Measurements from ENCODE around the gene SARS1.
A peak's percentile ranks its signal among the peaks of the same experiment; 100 is the strongest.
"Not testable (repeated sequence)": the region's sequence is repeated elsewhere in the genome, so short reads cannot be mapped to it uniquely, and the experiment has no call there.

The SARS1 gene, protein sequence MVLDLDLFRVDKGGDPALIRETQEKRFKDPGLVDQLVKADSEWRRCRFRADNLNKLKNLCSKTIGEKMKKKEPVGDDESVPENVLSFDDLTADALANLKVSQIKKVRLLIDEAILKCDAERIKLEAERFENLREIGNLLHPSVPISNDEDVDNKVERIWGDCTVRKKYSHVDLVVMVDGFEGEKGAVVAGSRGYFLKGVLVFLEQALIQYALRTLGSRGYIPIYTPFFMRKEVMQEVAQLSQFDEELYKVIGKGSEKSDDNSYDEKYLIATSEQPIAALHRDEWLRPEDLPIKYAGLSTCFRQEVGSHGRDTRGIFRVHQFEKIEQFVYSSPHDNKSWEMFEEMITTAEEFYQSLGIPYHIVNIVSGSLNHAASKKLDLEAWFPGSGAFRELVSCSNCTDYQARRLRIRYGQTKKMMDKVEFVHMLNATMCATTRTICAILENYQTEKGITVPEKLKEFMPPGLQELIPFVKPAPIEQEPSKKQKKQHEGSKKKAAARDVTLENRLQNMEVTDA

GRCh38 chr1:109213824-109214693 is at the start of gene SARS1:
Gene SARS1 (plus strand): TSS chr1:109213918. CDS start chr1:109213993, 75 bp downstream.
- DNase-seq = peak; percentile 36 to 96 (median 85)

DNA sequence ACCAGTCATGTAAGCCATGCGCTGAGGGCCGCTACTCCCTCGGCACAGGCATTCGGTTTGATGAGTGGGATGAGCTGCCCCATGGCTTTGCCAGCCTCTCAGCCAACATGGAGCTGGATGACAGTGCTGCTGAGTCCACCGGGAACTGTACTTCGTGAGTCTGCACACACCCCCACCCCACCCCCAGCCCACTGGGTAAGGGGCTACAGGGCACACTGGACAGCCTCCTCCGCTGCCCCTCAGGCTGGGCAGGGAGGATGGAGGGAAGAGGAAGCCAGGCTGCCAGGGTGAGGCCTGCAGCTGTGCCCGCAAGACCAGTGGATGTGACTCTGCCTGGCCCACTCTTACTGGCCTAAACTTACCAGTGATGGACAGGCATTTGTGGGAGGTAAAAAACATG is 49.2 kb upstream of the SARS1 start:
- DNase-seq = no peak

GRCh38 chr1:109167001-109167506 is 46.7 kb upstream of the SARS1 start:
- DNase-seq = no peak

GRCh38 chr1:109170035-109170764 is 43.5 kb upstream of the SARS1 start:
- no peak for DNase-seq

DNA sequence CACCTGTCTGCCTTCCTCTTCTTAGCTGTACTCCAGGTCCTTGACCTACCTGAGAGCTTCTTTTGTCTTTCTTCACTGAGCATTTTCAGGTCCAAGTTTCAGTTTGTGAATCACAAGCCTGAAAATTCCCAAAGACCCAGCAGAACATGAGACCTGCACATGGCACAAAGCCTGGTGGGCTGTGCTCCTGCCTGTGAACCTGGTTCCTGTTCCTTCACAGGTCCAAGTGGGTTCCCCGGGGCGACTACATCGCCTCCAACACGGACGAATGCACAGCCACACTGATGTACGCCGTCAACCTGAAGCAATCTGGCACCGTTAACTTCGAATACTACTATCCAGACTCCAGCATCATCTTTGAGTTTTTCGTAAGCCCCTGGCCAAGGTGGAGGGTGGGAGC is 42.1 kb upstream of the SARS1 start:
- DNase-seq = no peak

GRCh38 chr1:109176349-109176748 is 37.4 kb upstream of the SARS1 start:
- not testable (repeated sequence) for DNase-seq

DNA sequence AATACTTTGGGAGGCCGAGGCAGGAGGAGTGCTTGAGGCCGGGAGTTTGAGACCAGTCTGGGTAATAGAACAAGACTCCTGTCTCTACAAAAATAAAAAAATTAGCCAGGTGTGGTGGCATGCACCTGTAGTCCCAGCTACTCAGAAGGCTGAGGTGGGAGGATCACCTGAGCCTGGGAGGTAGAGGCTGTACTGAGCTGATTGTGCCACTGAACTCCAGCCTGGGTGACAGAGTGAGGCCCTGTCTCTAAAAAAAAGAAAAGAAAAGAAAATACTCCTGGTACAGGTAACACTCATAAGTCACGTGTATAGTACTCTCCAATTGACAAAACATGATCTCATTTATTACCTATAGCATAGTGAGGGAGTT is 33.0 kb upstream of the SARS1 start:
- not testable (repeated sequence) for DNase-seq

DNA sequence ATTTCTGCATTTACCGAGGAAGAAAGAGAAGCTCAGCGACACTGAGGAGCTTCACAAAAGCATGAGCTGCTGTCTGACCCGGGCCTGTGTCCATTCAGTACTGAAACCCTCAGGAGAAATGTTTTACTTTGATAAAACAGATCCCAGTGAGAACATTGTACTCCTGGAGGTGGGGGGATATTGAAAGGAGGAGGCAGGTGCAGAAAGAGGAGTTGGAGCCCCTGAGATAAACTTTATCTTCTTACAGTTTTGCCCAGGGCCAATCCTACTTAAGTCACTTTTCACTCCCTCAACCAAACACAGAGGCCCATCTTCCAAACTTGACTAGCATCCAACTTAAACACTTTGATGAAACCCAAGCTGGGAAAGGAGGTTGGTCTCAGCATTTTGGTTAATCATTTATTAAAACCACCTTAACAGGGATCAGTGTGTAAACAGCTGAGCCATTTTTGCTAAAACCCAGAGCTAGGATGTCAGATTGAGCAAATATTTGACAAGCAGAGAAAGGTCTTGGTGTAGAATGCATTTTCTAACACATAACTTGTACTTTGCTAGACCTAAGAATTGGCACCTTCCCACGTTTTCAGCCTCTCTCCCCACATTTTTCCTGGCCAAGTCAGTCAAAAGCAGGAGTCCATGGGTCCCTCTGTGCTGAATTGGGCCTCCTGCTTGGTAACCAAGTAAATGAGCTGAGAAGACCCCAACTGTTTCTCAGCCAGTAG is 32.5 kb upstream of the SARS1 start:
- DNase-seq = no peak

DNA sequence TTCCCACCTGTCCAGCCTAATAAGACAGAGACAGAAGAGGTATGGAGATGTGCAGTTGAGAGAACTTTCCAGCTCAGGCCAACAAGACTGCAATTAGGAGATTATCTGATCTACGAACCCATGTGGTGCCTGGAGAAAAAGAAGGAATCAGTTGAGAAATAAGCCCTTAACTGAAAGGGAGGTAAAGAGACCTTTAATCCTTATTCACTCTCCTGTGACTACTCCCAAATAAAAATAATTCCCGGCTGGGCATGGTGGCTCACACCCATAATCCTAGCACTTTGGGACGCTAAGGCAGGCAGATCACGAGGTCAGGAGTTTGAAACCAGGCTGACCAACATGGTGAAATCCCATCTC is 31.9 kb upstream of the SARS1 start:
- no peak for DNase-seq

DNA sequence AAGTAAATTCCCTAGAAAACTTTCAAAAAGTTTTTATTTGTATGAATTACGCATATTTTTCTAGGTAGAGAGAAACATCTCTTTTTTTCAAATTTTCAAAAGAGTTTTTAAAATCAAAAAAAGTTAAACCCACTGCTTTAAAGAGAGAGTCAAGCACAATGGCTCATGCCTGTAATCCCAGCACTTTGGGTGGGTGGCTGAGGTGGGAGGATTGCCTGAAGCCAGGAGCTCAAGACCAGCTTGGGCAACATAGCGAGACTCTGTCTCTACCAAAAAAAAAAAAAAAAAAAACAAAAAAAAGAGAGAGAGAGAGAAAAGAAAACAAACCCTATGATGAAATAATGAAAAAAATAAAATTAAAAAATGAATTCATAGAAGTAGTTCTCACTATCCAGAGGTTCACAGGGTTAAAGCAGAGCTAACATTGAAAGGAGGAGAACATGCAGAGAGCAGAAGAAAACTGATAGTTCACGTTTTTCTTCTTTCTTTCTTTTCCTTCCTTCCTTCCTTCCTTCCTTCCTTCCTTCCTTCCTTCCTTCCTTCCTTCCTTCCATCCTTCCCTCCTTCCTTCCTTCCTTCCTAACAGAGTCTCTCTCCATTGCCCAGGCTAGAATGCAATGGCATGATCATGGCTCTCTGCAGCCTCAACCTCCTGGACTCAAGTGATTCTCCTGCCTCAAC is 30.5 kb upstream of the SARS1 start:
- no peak for DNase-seq

- DNase-seq = no peak
Observed at GRCh38 chr1:109184687-109185086, 29.0 kb upstream of the SARS1 start.

DNA sequence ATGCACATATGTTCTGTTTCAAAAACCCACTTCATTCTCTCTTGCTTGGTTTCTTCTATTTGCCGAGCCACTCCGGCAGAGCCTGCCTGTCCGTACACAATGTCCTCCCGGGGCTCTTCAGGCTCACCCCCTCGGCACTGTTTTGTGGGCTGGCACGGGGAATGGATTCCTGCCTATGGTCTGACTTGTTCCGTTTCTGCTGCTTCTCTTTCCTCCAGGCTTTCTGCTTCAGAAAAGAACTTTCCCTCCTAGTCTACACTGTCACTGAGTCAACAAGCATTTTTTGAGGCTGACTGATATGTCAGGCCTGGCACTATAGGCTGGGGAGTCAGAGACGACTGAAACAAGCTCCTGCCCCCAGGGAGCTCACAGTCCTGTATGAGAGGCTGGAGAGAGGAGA is 28.4 kb upstream of the SARS1 start:
- no peak for DNase-seq

- DNase-seq = peak in 22 of 56 donors; percentile 14 to 65 (median 32)
Observed at GRCh38 chr1:109185990-109186732, 27.6 kb upstream of the SARS1 start.

DNA sequence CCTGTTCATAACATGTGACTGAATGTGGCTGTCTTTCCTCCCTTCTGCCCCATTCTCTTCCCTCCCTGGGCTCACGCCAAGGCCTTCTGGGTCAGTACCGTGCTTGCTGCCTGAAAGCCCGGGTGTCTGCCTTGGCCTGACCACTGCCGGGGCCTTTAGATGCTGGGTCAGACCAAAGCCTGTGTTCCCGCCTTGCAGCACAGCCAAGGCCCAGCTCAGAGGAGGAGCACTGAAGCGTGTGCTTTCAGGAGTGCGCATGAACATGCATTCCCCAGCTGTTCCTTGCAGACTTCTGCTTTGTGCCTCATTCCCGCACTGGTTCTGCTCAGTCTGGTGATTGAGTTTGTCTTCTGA is 27.0 kb upstream of the SARS1 start:
- DNase-seq = peak in 35 of 56 donors; percentile 6 to 68 (median 33)

DNA sequence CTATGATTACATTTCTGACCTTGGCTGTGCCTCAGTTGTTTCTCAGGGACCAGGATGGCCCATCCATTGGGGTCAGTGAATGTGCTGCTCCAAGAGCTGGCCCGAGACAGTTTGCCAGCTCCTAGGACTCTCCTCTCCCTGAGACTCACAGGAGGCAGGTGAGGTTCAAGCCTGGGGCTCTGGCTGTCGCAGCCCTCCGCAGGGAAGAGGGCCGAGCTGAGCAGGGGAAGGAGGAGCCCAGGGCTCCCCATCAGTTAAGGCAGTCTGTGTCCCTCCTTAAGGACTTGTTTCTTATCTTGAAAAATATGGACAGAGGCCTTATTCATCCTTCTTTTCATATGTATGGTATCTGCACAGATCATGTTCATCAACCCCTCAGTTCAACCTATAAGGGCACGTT is 26.6 kb upstream of the SARS1 start:
- no peak for DNase-seq

GRCh38 chr1:109188200-109188599 is 25.5 kb upstream of the SARS1 start:
- no peak for DNase-seq

DNA sequence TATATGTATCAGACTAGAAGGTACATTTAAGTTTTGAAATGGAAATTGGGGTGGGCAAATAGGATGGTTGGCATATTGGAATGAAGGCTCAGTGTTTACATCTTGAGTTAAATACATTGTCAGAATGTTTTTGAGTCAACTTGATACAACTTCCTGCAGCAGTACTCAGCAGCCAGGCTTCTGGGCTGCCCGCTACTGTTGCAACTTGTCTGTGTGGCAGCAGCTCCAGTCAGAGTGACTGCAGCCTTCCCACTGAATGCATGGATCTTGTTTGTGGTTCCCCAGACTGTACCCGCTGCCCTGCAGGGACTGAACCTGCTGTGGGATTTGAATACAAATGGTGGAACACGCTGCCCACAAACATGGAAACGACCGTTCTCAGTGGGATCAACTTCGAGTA is 24.9 kb upstream of the SARS1 start:
- no peak for DNase-seq

DNA sequence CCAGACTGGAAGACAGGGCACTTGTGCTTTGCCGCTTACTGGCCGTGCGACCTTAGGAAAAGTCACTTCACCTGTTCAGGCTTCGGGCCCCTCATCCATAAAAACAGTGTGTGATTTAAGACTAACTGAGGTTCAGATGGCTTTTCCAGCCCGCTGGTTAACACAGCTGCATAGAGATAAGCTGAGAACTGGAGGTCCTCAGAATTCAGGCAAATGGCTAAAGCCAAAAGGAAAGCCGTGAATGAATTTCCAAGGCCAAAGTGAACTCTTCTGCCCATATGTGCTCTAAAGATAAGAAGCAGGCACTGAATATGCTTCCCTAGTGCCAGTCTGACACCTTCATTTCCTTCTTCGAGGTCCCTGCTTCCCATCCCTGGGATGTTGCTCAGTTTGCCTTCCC is 23.5 kb upstream of the SARS1 start:
- DNase-seq = no peak

DNA sequence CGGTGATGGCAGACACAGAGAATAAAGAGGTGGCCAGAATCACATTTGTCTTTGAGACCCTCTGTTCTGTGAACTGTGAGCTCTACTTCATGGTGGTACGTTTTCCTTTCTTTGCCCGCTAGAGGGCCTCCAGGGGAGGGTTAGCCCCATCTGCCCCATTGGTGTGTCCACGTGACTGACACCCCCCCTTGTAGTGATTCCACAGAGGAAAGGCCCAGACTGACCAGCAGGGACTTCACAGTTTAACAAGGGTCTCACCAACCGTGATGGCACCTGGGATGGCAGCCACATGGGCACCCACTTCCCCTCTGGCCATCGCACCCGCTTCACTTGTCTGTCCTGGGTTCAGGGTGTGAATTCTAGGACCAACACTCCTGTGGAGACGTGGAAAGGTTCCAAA is 22.3 kb upstream of the SARS1 start:
- peak in 2 of 56 donors; percentile 8 to 29 for DNase-seq

- DNase-seq = no peak
Observed at GRCh38 chr1:109191891-109192290, 21.8 kb upstream of the SARS1 start.

Data from nucleus accumbens (tissue), 56 donors.